Right kidney (tissue), 1 donor: ENCODE measurements around the gene PPP1R3E.
A peak's percentile ranks its signal among the peaks of the same experiment; 100 is the strongest.

ENCODE experiments used
- DNase-seq: peaks from one replicate; pipeline ENCODE4 v3.0.0-alpha.2; 2016

PPP1R3E gene

DNA sequence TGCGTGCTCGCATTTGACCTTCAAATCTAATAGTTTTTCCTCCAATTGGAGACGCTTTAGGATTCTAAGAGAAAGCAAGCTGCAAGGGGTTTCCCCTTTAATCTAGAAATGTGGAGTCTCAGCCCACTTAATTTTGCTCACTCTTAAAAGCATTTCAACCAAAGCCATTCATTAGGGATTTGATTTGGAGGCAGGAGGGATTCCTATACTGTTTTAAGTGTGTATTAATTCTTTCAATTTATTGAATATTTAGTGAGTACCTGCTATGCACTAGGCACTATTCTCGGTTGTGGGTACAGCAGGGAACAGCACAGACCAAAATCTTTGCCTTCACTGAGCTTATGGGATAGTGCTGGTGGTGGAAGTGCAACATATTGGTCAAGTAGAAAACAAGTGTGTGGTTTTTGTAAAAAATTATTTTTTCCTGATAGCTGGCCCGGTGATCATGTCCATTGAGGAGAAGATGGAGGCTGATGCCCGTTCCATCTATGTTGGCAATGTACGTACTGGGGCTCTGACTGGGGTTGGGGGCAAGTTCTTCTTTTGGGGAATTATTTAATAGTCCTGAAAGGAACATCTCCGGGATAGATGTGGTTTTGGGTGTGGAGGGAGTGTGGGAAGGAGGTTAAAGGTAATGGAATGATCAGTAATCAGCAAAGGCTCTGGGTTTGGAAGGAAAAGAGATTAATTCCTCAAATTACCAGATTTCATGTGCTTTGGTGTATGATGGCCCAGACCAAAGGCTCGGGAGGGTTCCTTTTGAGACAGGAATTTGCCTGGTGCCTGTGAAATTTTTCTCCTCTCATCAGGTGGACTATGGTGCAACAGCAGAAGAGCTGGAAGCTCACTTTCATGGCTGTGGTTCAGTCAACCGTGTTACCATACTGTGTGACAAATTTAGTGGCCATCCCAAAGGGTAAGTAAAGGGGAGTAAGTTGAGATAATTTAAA is 20.2 kb upstream of the PPP1R3E start:
- no peak for DNase-seq

- peak; percentile 78 for DNase-seq
Observed at GRCh38 chr14:23321572-23322547, 19.2 kb upstream of the PPP1R3E start.

DNA sequence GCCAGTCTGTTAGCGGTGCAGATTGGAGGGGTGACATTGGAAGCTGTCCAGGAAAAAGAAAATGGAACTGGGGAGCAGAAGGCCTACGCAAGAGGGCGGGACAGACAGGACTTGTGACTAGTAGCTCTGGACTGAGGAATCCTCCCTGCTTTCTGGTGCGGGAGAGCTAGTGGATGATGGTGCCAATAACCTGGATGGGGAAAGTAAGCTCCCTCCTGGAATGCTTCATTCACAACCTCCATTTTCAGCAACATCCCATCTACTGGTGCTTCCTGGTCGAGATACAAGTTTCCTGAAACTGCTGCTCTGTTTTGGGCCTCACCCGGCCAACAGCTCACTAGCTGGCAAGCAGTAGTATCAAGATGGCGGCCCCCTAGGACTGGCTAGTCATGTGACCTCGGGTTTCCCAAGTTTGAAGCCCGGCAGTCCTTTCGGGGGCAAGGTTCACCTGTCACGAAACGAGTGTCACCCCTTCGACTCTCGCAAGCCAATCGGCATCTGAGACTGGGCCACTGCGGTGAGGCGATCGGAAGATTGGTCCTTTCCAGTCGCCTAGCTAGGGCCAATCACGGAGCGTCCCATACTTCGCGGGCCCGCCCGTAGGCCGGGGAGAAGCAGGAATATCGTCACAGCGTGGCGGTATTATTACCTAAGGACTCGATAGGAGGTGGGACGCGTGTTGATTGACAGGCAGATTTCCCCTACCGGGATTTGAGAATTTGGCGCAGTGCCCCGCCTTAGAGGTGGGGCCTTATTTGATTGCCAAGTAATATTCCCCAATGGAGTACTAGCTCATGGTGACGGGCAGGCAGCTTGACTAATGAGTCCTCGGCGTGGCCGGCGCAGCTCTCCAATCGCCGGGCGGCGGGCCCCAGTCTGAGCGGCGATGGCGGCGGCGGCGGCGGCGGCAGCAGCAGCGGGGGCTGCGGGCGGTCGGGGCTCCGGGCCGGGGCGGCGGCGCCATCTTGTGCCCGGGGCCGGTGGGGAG is 18.2 kb upstream of the PPP1R3E start, which contains the start of gene PABPN1:
Gene PABPN1, plus strand, starts transcription at position 874 of the 988 bp plus-strand sequence. Its CDS starts 13 bp downstream, at position 887.
- DNase-seq, result peak; percentile 90

- DNase-seq, result no peak
Observed at GRCh38 chr14:23319746-23320583, 17.3 kb upstream of the PPP1R3E start.

DNA sequence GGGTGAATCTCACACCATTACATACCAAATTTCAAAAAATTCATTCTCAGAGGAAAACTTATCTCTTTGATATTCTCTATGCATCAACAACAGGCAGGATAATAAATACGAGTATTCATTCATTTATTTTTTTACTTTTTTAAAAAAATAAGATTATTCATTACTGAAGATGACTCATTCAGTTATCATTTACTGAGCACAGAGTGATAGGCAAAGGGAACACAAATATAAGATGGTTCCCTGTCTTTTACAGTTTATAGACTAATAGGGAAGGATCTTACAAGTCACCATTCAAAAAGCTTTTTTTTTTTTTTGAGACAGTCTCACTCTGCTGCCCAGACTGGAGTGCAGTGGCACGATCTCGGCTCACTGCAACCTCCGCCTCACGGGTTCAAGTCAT is 13.6 kb upstream of the PPP1R3E start:
- no peak for DNase-seq

GRCh38 chr14:23310546-23310945 is 7.9 kb upstream of the PPP1R3E start:
- no peak for DNase-seq

DNA sequence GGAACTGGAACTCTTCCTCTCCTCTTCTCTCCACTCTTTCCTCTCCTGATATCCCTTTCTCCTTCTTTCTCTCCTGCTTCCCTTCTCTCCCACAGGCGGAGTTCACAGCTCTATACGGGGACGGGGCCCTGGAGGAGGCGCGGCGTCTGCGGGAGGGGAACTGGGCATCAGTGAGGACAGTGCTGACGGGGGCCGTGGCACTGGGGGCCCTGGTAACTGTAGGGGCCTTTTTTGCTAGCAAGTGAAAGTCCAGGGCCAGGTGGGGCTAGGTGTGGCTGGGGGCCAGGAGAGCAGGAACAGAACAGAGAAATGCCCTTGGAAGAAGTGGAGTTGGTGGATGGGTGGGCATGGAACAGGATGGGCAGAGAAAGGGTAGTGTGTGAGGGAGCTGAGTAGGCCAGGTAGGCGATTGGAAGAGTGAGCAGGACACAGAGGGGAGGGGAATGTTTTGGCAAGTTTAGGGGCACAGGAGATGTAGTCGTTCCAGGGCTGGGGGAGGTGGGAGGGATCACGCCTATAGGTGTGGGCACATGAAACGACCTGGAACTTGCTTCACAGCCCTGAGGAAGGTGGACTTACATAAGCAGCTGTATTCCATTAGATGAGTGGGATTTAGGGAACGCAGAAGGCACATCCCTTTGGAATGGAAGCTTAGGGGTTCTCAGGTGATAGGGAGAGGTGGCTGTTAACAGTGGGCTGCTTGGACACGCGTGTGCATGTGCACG is 6.2 kb upstream of the PPP1R3E start:
- DNase-seq, result no peak

DNA sequence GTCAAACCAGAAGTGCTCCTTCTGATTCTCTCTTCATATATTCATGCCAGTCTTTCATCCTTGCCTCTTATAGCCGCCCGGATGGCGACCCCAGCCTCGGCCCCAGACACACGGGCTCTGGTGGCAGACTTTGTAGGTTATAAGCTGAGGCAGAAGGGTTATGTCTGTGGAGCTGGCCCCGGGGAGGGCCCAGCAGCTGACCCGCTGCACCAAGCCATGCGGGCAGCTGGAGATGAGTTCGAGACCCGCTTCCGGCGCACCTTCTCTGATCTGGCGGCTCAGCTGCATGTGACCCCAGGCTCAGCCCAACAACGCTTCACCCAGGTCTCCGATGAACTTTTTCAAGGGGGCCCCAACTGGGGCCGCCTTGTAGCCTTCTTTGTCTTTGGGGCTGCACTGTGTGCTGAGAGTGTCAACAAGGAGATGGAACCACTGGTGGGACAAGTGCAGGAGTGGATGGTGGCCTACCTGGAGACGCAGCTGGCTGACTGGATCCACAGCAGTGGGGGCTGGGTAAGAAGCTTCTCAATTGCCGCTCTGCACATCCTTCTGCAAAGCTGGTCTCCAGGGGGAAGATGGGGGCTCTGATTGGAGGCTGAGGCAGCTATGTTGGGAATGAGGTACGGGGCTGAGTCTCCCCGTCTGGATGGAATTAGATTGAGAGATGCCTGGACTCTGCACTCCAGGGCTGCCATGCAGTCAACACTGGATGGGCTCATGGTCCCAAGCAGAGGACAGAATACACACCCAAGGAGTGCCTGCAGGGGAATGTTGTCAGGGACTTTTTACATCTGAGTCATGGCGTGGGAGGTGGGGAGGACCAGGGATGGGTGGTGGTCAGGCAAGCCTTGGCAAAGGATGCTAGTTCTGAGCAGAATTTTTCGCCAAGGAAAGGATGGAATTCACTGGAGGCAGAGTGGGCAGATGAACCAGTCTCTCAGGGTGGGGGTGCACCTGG is 5.3 kb upstream of the PPP1R3E start:
- DNase-seq, result no peak

DNA sequence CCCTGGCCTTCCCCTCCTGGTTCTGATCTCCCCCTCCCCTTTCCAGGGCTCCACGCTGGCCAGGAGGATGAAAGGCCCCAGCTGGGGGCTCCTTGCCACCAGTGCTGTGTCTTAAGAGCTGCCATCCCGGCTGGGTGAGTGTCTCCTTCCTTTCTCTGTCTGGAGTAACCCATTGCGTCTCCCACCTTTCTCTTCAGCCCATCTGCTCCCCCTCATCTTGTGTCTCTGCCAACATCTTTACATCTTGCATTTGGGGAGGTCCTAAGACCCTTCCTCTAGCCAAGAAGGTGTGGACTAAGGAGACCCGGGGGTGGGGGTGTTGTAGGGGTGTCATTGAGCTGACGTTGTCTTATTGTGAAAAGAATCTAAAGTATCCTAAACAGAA is 4.5 kb upstream of the PPP1R3E start:
- DNase-seq, result no peak

DNA sequence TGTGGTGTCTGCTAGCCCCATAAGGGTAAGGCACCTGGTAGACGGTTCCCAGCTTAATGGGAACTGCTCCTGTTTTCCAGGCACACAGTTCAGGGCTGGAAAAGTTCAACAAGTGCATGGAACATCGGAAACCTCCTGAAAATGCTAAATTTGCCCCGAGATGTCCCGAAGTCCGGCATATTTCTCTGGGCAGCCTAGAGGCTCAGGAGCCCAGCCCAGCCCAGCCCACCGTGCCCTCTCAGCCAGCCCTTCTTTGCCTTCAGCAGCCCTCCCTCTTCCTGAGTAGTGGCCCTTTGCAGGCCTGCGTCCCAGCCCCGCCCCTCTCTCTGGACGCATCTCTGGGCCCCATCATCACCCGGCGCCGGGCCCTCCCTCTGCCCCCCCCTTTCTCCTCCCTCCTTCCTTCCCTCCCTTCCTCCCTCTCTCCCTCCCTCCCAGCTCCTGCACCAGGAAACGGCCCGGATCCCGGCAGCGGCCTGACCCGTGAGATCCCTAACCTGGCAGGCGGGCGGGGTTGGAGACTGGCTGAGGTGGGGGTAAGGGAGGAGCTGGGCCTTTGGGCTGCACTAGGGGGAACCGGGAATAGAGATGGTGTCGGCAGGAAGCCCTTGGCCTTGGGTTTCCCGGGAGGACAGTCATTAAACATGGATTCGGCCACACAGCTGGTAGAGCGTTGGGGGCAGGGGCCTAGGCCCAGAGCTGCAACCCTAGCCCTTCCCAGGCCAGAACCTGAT is 3.9 kb upstream of the PPP1R3E start, which contains the start of gene BCL2L2:
Gene BCL2L2, plus strand, starts transcription at position 422 of the 734 bp plus-strand sequence. CDS start 935 bp downstream, outside the sequence.
- peak; percentile 87 for DNase-seq

DNA sequence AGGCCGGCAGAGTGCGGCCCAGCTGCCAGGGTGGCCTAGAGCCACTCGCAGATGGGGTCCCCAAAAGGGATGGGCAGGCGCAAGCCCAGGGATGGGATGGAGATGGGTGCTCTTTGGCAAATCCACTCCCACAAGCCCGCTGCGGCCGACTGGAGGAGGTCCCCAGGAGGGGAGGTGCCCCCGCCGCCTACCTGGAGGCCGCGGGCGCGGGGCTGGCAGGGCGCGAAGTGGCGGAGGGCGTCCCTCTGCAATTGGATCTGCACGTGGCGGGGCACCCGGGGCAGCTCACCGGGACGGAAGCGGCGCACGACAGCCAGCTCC is 730 bp downstream of the PPP1R3E start:
- peak; percentile 98 for DNase-seq

DNA sequence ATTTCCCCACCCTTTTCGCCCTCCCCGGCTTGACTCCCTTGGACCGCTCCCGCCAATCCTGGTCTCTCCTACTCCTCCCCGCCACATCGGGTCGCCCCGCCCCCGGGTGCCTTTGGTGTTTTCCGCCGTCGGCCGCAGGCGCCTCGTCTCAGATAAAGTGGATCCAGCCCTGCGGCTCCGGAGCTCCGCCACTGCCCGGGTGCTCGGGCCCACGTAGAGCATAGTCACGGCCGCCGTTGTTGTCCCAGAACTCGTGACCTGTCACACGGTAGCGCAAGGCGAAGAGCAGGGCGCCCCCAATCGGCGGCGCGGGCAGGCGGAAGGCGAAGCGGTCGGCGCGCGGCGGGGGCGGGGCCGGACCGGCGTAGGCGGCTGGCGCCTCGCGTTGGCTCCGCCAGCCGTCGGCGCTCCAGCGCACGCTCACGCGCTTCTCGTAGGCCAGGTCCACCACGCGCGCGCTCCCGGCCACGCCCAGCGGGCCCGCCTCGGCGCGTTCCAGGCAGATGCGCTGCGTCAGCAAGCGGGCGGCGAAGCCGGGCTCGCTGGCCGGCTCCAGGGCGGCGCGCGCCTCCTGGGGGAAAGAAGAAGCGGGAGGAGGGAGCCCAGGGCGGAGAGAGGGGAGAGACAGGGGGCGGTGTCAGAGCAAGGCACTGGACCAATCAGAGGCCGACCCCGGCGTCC is 1.2 kb downstream of the PPP1R3E start:
- DNase-seq, result peak; percentile 98

GRCh38 chr14:23300687-23301223 is 1.9 kb downstream of the PPP1R3E start:
- DNase-seq, result peak; percentile 67

- no peak for DNase-seq
Observed at GRCh38 chr14:23299986-23300686, 2.5 kb downstream of the PPP1R3E start.

- no peak for DNase-seq
Observed at GRCh38 chr14:23299211-23299957, 3.3 kb downstream of the PPP1R3E start.
